Heart left ventricle (tissue), 13 donors: ENCODE results near the gene TCL1A.

Source experiments
- CTCF ChIP-seq, 12 donors: fragments of 200-600 bp; sonication (generic) in 4 of 12; IDR thresholded peaks; one replicate each; pipeline versions ENCODE4 v1.5.0 to v1.8.0; 2018 to 2022; ENCODE audit warnings: antibody characterized with exemption in 12 of 12, mild to moderate bottlenecking in 5 of 12
- POLR2A ChIP-seq, 2 donors: fragments of 450-650 bp; IDR thresholded peaks; one replicate each; pipeline ENCODE4 v1.6.1; 2017; ENCODE audit warnings: antibody characterized with exemption in 2 of 2, mild to moderate bottlenecking in 2 of 2, moderate library complexity in 2 of 2
- donor health status: ischemic (EF 13 %, LVEDD 7.1; RV severe dilation, severe dysfunction).
- donor health status: DM: no; HTN: yes; CAD: no.
- donor health status: DM: no; HTN: no; CAD: no.
- donor health status: ischemic (EF 25% LVEDD 6.9; RV normal size, moderate dysfunction).
- donor health status: ischemic (EF 25% LVEDD 5.7; RV mildly dilated, moderate dysfunction).
- donor health status: ischemic (EF 35%, LVEDD 5.7; RV mildly dilated, moderate dysfunction).
- donor health status: nonischemic (EF 11% LVEDD 7.7; RV severe dilation, severe dysfunction).
- donor health status: DM: yes; HTN: yes; CAD: no.
- donor health status: PGD.
- donor health status: ischemic (EF 29% LVEDD 5.4; RV normal size, mild dysfunction).
- donor health status: nonischemic (EF 23%, LVEDD 6.1; RV moderate dilation, normal function).

GRCh38 chr14:95679998-95680735, 33.8 kb downstream of the TCL1A start:
- no peak for TF ChIP-seq CTCF (IDR thresholded peaks at IDR 0.05)
- TF ChIP-seq POLR2A (IDR thresholded peaks at IDR 0.05) = no peak
